HepG2 (cell line): ENCODE data around the gene ARPC1B. TPM values are rescaled to one million over a fixed set of nuclear protein-coding genes. Genes with fewer than 3 reads are reported as not detected.

ENCODE experiments used
- AKAP8 ChIP-seq: sonication (generic); formaldehyde crosslinking; IDR thresholded peaks from 2 replicates; pipeline ENCODE4 v1.5.1; 2020; ENCODE audit warnings: mild to moderate bottlenecking, missing genetic modification reagents
- CREM ChIP-seq, 2 experiments: sonication (generic) in 1 of 2; formaldehyde crosslinking in 1 of 2; IDR thresholded peaks; 2 replicates each; pipeline versions ENCODE4 v1.4.0 to v1.6.1; 2016 to 2020; ENCODE audit warnings: antibody characterized with exemption in 1 of 2, mild to moderate bottlenecking in 1 of 2, missing genetic modification reagents in 1 of 2
- CSRNP2 ChIP-seq: sonication (generic); formaldehyde crosslinking; conservative IDR thresholded peaks from 2 replicates; pipeline ENCODE4 v1.8.0; 2022; ENCODE audit warnings: low read depth, missing genetic modification reagents
- ELF1 ChIP-seq: sonication (generic); formaldehyde crosslinking; IDR thresholded peaks from 2 replicates; pipeline ENCODE4 v1.4.0; 2020; ENCODE audit warnings: missing genetic modification reagents
- FOXO4 ChIP-seq: sonication (generic); formaldehyde crosslinking; conservative IDR thresholded peaks from 2 replicates; pipeline ENCODE4 v1.8.1; 2023; ENCODE audit warnings: missing genetic modification reagents
- MXI1 ChIP-seq: IDR thresholded peaks from 3 replicates; pipeline ENCODE4 v1.6.1; 2012; ENCODE audit warnings: low read depth, low read length, inconsistent platforms, borderline replicate concordance
- MYPOP ChIP-seq: sonication (generic); formaldehyde crosslinking; IDR thresholded peaks from 2 replicates; pipeline ENCODE4 v1.8.1; 2023; ENCODE audit warnings: mild to moderate bottlenecking, moderate library complexity, missing genetic modification reagents
- NBN ChIP-seq: fragments of 450-650 bp; conservative IDR thresholded peaks from 2 replicates; pipeline ENCODE4 v1.6.1; 2017
- NCOR1 ChIP-seq: fragments of 200-600 bp; sonication (generic); IDR thresholded peaks from 2 replicates; pipeline ENCODE4 v1.7.0; 2017; ENCODE audit warnings: antibody characterized with exemption, low read length, borderline replicate concordance
- RFXAP ChIP-seq: sonication (generic); formaldehyde crosslinking; IDR thresholded peaks from 2 replicates; pipeline ENCODE4 v1.4.0; 2020; ENCODE audit warnings: missing genetic modification reagents, borderline replicate concordance
- SMARCE1 ChIP-seq: fragments of 450-650 bp; IDR thresholded peaks from 2 replicates; pipeline ENCODE4 v1.6.1; 2017; ENCODE audit warnings: borderline replicate concordance
- TAF1 ChIP-seq: sonication (generic); formaldehyde crosslinking; IDR thresholded peaks from 2 replicates; pipeline ENCODE4 v1.4.0; 2020; ENCODE audit warnings: missing genetic modification reagents
- TRAFD1 ChIP-seq: sonication (generic); formaldehyde crosslinking; IDR thresholded peaks from 2 replicates; pipeline ENCODE4 v1.5.1; 2020; ENCODE audit warnings: missing genetic modification reagents, mild to moderate bottlenecking, borderline replicate concordance
- U2AF1 ChIP-seq: fragments of 200-400 bp; formaldehyde crosslinking; optimal IDR thresholded peaks from 2 replicates; pipeline ENCODE3; 2017; ENCODE audit warnings: mild to moderate bottlenecking, low read depth, low read length
- ZNF18 ChIP-seq: sonication (generic); formaldehyde crosslinking; IDR thresholded peaks from 2 replicates; pipeline ENCODE4 v1.8.0; 2022; ENCODE audit warnings: mild to moderate bottlenecking, missing genetic modification reagents; ENCODE audit not compliant: insufficient replicate concordance
- ZNF230 ChIP-seq: sonication (generic); formaldehyde crosslinking; IDR thresholded peaks from 2 replicates; pipeline ENCODE4 v1.4.0; 2020; ENCODE audit warnings: mild to moderate bottlenecking, missing genetic modification reagents
- ZNF574 ChIP-seq: sonication (generic); formaldehyde crosslinking; IDR thresholded peaks from 2 replicates; pipeline ENCODE4 v1.4.0; 2020; ENCODE audit warnings: missing genetic modification reagents
- ZNF839 ChIP-seq: sonication (generic); formaldehyde crosslinking; IDR thresholded peaks from 2 replicates; pipeline ENCODE4 v1.4.0; 2020; ENCODE audit warnings: missing genetic modification reagents, mild to moderate bottlenecking, borderline replicate concordance
- polyA plus RNA-seq, 8 experiments: library from polyadenylated mRNA; depleted of rRNA in 3 of 8; stranded (reverse) in 7 of 8; unstranded in 1 of 8; fragments of >200 nt; fragmentation: Illumina TruSeq in 4 of 8; extraction: Trizol in 4 of 8; gene quantifications; 2 replicates each; pipeline versions ENCODE4 v1.2.1 to v1.2.3, GENCODE V29; 2011 to 2016; ENCODE audit warnings: low read depth in 4 of 8, missing spikeins in 1 of 8, mixed read lengths in 1 of 8; ENCODE audit not compliant: insufficient read depth in 1 of 8
- total RNA-seq, 5 experiments: library from RNA; depleted of rRNA; stranded (reverse); fragments of >200 nt; fragmentation: Illumina TruSeq; extraction: Trizol; gene quantifications; 2 replicates each; pipeline ENCODE4 v1.2.3, GENCODE V29; 2016; ENCODE audit warnings: low read depth in 1 of 5

Gene ARPC1B
- total and polyA plus RNA-seq, 2 of the 13 experiments (the other 11 are each of a cell fraction or from before 2014, with no cell fraction given) = 72.9 to 89.1 TPM

- TF ChIP-seq U2AF1 = no peak
- TF ChIP-seq AKAP8 (CRISPR knock-in tag) = peak; percentile 50; the same call in 1 of the 2 replicates
- peak; percentile 84 for TF ChIP-seq MYPOP
- no peak for TF ChIP-seq SMARCE1
- no peak for TF ChIP-seq ZNF18 (CRISPR knock-in tag)
- peak; percentile 74; the same call in 1 of the 3 replicates for TF ChIP-seq MXI1
- peak; percentile 61; the same call in 1 of the 2 replicates for TF ChIP-seq ZNF839 (CRISPR knock-in tag)
- peak; percentile 80; the same call in 1 of the 2 replicates for TF ChIP-seq RFXAP (CRISPR knock-in tag)
- TF ChIP-seq ELF1 (CRISPR knock-in tag) = peak; percentile 99
- TF ChIP-seq TRAFD1 (CRISPR knock-in tag) = no peak
- TF ChIP-seq ZNF574 (CRISPR knock-in tag) = peak; percentile 92
- TF ChIP-seq ZNF230 = 0 out of 2 replicates have a peak, but pooled peaks have one; percentile 60
- peak; percentile 96 for TF ChIP-seq TAF1 (CRISPR knock-in tag)
- no peak for TF ChIP-seq FOXO4 (CRISPR knock-in tag)
- TF ChIP-seq NCOR1 = no peak
- TF ChIP-seq NBN = no peak
- no peak for TF ChIP-seq CSRNP2 (CRISPR knock-in tag)
- no peak for TF ChIP-seq CREM (IDR thresholded peaks at IDR 0.05)
- TF ChIP-seq CREM (CRISPR knock-in tag; IDR thresholded peaks at IDR 0.05) = no peak
These were observed 48.7 kb upstream of the ARPC1B start, which contains the start of gene ARPC1A (continued) for GRCh38 chr7:99325592-99326407.
